SH-SY5Y (cell line): ENCODE results near the gene ZNF460.

Experiments used
- GATA2 ChIP-seq: IDR thresholded peaks from 2 replicates; pipeline ENCODE4 v1.6.1; 2011; ENCODE audit warnings: mild to moderate bottlenecking, low read depth, low read length
- GATA3 ChIP-seq: IDR thresholded peaks from 2 replicates; pipeline ENCODE4 v1.6.1; 2011; ENCODE audit warnings: low read depth, mild to moderate bottlenecking, low read length, moderate library complexity

GRCh38 chr19:57308514-57308913 is 28.2 kb downstream of the ZNF460 start:
- no peak for TF ChIP-seq GATA2
- TF ChIP-seq GATA3, result no peak
